ENCODE data around the gene CILP2.

GRCh38 chr19:19530889-19531288 is 7.2 kb upstream of the CILP2 start:
- TF ChIP-seq, protein P1, sequence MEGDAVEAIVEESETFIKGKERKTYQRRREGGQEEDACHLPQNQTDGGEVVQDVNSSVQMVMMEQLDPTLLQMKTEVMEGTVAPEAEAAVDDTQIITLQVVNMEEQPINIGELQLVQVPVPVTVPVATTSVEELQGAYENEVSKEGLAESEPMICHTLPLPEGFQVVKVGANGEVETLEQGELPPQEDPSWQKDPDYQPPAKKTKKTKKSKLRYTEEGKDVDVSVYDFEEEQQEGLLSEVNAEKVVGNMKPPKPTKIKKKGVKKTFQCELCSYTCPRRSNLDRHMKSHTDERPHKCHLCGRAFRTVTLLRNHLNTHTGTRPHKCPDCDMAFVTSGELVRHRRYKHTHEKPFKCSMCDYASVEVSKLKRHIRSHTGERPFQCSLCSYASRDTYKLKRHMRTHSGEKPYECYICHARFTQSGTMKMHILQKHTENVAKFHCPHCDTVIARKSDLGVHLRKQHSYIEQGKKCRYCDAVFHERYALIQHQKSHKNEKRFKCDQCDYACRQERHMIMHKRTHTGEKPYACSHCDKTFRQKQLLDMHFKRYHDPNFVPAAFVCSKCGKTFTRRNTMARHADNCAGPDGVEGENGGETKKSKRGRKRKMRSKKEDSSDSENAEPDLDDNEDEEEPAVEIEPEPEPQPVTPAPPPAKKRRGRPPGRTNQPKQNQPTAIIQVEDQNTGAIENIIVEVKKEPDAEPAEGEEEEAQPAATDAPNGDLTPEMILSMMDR (conservative IDR thresholded peaks at IDR 0.05; ENCODE audit: low read length): no peak
- no peak for TF ChIP-seq EZH2phosphoT487 (IDR thresholded peaks at IDR 0.05; ENCODE audit: borderline replicate concordance)
